ENCODE data around the gene CECR2. TPM values are rescaled to one million over a fixed set of nuclear protein-coding genes. Genes with fewer than 3 reads are reported as not detected.

Gene CECR2
- total RNA-seq, 1 experiment from 2014 or later, result 1.4 TPM

DNA sequence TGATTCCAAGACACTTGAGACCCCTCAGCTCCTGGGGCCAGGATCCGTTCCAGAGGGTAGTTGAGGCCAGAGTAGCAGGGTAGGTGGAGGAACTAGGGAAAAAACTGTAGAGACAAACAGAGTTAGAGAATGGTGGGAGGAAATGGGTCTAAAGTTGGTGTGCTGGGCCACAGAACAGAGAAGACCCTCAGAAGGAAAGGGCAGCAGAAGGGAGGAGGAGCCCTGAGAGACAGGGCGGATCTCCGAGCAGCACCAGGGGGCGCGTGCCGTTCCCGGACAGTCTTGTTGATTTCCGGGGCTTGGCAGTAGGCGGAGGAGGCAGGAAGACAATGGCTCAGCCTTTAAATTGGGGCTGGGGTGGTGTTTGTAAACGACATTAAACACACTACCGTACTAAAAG is 2.4 kb upstream of the CECR2 start:
- DNase-seq (ENCODE audit: extremely low read depth, low read depth), result no peak

DNA sequence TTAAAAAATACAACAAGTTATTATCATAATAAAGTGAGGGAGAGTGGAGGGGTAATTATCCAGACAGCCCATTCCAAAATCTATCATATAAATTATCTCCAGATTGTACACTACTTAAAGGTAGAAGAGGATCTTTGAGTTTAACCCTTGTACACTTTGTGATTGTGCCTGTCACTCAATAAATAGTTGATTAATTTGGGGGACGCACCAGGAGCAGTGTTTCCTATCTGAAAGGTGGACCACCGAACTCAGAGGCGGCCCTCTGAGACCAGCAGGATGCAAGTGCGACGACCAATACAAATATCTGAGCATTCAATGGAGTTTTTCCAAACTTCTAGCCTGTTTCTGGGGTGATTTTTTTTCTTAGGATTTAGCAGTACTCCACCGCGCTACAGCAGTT is 1.1 kb upstream of the CECR2 start:
- DNase-seq (ENCODE audit: extremely low read depth, low read depth), result no peak

DNA sequence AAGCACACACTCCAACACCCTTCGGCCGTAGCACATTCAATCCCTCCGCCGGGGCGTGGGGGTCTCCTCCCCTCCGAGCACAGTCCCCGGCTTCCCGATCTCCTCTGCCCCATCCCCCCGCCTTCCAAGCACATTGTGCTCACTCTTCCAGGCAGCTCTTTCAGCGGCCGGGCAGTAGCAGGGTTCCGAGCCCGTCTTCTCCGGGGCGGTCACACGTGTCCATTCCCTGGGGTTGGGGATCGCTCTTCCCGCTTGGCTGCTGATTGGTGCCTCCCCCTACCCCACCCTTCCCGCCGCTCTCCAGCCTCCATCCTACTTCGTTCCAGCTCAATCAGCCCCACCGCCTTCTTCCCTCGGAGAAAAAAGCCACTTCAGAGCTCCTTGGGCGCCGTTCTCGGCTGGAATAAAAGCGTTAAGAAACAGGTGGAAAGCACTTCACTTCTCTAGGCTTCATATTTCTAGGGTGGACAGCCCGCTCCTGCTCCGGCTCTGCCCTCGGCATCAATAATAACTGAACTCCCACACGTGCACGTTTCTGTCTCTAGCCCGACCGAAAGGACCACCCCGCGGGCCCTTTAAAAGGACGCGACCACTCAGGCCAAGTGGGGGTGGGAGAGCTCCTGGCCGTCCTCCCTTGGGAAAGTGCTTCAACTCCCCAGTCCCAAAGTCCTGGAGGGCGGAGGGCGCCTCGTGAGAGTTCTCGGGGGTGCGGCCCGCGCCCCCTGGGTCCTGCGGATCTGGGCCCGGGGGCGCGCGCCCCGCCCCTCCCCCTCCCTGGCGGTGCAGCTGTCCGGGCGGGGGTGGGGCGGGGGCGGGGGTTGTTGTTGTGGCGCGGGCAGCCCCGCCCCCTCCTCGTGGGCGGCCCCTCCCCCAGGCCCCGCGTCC is 464 bp upstream of the CECR2 start:
- no peak for DNase-seq (ENCODE audit: extremely low read depth, low read depth)

DNA sequence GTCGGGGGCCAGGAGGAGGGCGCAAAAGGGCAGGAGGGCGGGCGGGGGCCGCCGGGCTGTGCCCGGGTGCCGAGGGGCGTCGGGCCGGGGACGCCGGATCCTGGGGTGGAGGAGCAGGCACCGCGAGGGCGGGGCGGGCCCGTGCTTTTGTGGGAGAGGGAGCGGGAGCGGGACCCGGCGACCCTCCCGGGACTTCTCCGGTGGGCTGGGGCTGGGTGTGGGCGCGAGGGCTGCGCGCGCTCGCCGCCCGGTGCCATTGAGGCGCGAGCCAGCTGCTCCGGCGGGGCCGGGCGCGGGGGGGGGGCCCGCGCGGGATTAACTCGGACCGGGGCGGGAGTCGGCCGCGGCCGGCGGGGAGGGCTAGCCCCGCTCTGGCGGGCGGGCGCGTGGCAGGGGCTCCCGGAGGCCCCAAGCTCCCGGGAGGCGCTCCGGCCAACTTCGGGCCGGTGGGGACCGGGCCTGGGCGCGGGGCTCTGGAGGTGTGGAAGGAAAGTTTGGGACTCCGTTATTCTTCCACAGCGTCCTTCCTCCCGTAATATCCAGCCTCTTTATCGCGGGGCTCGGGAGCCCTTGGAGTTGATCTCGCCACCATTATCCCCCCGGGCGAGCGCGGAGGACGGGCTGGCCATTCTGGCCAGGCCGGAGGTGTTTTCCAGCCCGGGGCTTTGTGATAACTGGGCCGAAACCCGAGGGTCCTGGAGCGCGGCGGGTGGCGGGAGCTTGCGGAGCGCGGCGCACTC is 936 bp downstream of the CECR2 start:
- no peak for DNase-seq (ENCODE audit: extremely low read depth, low read depth)

DNA sequence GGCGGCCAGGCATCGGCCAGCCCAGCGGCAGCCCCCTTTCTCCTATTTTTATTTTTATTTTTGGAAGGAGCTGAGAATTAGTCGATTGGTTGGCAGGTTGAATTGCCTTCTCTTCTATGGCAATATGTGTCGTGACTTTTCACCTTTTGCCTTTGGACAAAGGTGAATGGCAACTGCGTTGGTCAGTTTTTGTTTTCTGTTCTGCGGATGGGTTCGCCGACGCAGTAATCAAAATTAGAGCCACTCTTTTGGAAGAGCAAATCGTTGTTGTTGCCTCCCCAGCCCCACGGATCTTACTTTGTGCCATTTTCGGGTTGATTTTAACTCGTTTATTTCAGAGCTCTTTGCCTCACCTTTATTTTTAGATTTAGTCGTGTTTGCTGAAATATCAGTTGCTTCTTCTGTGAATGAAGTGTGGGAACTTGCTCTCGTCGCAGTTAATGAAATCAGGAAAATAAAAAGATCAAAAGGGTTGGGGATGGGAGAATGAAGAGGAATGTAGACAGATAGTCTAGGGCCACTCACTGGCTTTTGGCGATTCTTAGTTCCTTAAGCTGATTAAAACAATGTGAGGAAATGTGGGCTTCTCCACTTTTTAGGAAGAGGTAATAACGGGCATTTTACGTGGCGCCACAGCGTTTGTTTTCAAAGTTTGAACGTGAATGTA is 1.6 kb downstream of the CECR2 start:
- no peak for DNase-seq (ENCODE audit: extremely low read depth, low read depth)

DNA sequence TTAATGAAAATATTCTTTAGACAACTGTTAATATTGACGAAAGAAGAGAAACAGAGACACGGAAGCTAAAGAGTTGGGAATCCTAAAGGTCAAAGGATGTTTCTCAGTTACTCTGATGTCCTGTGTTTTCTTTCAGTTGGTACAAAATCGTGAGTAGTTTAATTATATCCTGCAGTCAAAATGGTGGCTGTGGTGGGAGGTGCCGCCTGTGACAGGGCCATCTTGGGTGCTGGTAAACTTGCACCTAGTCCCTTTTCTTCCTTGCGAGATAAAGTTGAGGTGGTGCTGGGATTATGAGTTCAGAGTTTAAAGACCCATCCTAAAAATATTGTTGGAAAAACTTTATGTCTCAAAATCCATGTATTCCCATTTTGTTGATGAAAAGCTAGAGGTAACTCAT is 2.2 kb downstream of the CECR2 start:
- no peak for DNase-seq (ENCODE audit: extremely low read depth, low read depth)

DNA sequence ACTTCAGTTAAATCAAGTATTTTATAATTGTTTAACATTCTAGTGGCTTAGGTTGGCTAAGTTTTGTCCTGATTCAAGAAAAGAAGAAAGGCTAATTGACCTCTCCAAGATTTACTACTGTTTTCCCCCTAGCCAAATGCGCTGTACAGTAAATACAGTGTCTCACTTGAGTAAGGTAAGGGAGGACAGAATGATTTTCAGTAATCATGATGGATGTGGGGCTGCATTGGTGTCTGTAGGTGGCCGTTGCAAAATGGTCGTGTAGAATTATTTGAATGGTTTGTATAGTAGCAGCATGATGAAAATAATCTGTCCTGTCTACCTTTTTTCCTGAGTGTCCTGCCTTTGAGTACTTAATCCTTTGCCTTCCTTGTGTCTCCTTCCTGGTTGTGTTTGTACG is 4.6 kb downstream of the CECR2 start:
- no peak for DNase-seq (ENCODE audit: extremely low read depth, low read depth)

DNA sequence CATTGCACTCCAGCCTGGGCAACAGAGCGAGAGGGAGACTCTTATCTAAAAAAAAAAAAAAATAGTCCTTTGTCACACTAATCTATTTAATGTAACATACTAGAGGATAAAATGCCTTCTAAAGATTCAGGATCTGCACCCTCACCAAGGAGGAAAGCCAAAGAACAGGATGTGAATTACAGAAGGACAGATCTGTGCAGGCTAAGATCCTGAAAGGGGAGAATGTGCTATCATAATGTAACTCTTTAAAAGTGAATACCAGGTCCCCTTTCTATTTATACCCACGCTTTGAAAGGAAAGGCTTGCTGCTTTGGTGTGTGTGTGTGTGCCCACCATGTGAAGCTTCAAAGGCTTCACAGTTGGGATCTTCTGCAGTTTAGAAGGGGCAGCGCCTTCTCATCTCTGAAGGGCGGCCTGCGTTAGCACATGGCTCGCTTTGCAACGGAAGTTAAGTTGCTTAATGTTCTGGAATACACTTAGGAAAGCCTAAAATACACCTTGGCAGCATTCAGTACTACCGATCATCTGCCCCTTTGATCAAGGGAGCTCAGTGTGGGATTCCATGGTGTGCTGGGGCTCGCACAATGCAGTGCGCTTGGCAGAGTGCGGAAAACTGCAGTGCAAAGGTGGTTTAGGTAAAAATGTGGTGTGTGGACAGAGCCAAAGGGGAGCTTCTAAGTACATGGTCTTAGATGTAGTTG is 6.8 kb downstream of the CECR2 start:
- no peak for DNase-seq (ENCODE audit: extremely low read depth, low read depth)

DNA sequence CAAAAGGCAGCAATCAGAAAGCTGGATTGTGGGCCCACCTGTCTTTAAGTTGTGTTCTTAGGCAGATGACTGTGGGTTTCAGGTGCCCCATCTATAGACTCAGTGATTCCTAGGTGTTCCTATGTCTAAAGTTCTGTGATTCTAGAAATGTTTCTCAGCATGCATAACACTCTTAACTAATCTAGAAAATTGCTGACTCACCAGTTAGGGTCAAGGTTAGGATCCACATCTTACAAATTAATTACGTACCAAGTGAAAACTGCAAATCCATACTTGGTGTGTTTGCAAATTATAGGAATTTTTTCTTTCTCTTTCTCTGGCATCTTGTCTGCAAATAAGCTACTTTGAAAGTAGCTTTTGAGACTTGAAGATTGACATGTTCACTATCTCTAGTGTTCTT is 7.7 kb downstream of the CECR2 start:
- DNase-seq (ENCODE audit: extremely low read depth, low read depth), result no peak

DNA sequence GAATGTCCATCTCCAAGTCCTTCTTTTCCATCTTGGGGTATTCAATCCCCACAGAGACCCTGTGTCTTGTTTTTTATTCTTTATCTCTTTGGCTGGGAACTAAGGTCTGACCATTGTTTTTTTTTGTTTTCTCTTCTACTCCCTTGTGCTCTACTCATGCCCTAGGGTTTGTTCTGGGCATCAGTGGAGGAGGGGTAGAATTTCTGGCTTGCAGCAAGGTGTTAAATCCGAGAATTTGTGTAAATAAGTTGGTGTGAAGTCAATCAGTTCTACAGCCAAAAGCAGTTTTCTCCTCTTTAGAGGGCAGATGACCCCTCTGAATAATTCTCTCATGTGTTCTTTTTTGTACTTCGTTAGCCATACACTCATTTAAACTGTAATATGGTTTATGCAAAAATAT is 10.7 kb downstream of the CECR2 start:
- no peak for DNase-seq (ENCODE audit: extremely low read depth, low read depth)

DNA sequence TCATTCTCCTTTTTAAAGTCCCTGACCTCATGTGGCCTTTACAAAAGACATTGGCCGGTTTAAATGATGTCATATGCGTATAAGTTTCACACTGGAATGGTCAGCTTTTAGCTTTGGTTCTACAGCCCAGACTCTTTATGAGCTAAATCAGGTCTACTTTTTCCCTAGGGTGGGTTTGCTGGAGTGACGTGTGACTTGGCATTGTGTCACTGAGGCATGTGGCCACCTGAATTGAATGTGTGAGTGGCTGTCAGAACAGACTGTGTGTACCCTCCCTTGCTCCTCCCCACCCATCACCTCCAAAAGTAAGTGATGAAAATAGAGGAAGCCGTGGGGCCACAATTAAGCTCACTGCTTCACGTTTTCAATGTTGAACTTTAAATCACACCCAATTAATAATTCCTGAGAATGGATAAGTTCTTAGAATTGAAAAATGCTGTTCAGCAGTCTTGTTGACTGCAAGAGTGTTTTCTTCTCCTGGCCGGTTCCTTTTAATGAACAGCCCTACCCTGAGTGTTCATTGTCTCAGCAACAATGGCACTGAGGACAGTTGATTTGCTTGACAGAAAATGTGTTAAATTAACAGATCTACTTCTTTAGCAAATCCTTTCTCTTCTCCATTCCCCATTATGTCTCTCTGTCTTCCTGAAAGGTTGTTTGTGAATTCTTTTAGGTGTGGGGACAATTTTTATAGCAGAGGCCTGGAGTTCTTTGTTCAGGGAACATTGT is 11.3 kb downstream of the CECR2 start:
- no peak for DNase-seq (ENCODE audit: extremely low read depth, low read depth)

DNA sequence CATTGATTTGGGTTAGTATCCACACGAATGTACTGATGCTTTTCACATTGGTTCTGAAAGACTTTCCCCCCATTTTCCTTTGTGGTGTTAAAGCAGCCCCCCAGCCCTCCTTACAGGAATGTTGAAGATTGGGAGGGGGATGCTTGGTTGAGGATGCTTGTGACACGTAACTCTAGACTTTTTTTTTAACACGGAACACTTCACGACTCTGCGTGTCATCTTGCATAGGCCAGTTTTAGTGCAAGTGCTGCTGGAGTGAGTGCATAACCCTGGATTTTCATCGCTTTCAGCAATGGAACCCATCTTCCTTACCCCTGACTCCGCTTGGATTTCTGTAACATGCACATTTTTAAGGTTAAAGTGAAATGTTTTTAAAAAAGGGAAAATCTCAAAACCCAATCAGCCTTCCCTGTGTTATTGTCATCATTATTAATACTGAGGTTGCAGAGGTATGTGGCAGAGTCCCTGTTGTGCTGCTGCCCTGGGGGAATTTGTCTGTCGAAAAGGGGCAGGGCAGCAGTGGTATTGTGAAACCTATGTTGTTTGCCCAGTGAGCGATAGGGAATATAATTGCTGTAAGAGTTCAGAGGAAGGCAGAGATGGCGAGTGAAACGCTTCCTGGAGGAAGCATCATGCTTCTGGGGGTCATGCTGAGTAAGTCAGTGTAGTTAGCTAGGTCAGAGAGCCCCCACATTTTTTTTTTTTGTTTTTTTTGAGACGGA is 12.1 kb downstream of the CECR2 start:
- no peak for DNase-seq (ENCODE audit: extremely low read depth, low read depth)

DNA sequence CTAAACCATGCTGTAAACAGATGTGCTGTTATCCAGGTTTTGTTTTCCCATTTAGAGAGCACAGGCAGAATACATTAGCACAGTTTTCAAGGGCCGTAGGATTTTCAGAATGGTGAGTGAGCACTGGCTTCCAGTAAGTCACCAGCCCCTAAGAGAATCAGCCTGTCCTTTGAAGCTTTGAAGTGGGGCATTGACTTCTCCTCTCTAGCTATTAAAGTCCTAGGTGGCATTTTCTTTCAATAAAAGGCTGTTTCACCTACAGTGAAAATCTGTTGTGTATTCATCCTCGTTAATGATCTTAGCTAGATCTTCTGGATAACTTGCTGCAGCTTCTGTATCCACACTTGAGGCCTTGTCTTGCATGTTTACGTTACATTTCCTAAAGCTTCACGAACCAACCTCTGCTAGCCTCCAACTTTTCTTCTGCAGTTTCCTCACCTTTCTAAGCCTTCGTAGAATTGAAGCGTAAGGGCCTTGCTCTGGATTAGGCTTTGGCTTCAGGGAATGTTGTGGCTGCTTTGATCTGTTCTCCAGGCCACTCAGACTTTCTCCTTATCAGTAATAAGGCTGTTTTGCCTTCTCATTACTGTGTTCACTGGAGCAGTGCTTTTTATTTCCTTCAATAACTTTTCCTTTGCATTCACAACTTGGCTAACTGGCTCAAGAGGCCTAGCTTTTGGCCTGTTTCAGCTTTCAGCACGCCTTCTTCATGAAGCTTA is 15.5 kb downstream of the CECR2 start:
- no peak for DNase-seq (ENCODE audit: extremely low read depth, low read depth)

DNA sequence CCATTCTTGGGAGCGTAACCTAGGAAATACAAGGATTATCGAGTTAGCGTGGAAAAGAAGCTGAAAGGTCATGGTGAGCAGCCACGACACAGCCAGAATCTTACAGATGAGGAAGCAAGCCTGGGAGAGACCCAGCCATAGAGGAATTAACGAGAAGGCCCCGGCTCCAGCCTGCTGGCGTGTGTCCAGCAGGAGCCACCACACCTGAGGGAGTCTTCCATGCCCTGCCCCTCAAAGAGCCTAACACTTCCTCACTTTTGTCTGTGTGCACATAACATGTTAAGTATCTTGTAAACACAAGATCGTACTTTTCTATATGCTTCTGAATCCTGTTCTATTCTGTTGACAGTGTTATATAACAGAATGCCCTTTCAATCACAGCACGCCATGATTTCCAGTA is 18.1 kb downstream of the CECR2 start:
- no peak for DNase-seq (ENCODE audit: extremely low read depth, low read depth)

DNA sequence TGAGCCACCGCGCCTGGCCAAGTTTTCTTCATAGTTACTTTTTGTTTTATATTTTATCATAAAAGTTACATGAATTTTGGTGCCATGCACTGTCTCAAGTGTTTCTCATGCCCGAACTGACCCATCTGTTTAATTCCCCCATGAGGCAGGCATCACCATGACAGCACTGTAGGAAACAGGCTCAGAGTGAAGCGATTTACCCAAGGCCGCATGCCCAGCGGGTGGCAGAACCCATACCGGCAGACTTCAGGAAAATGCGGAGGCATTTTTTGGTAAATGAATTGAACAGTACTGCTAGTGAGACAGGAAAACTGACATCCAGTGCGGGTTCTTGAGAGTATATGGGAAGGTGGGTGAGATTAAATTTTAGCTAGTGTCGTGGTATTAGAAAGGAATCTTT is 19.0 kb downstream of the CECR2 start:
- no peak for DNase-seq (ENCODE audit: extremely low read depth, low read depth)

DNA sequence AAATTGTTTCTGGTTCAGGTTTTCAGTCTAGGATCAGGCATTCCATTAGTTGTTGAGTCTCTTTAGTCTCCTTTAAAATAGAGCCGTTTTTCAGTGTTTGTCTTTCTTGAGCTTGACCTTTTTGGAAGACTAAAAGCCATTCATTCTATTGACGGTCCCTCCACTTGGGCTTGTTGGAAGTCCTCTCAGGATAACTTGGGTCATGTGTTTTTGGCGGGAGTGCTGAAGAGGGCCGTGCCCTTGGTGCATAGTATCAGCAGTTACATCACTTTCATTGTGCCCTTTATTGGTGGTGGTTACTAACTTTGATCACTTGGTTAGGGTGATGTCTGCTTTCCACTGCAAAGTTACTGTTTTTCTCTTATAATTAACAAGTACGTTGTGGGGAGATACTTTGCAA is 20.8 kb downstream of the CECR2 start:
- no peak for DNase-seq (ENCODE audit: extremely low read depth, low read depth)

DNA sequence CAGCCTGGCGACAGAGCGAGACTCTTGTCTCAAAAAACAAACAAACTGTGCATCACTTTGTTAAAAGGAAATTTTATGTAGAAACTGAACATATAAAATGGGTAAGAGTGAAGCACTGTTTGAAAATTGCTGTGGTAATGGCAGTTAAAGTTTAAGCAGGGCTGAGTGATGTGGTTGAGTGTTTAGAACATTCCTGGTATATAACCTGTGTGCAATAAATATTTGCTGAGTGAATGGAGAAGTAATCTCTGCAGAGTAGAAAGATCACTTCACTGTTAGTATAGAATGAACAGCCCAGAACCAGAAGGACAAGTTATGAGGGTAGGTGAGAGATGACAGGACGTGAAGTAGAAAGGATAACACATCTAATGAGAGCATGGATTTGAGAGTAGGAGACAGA is 27.3 kb downstream of the CECR2 start:
- DNase-seq (ENCODE audit: extremely low read depth, low read depth), result no peak

DNA sequence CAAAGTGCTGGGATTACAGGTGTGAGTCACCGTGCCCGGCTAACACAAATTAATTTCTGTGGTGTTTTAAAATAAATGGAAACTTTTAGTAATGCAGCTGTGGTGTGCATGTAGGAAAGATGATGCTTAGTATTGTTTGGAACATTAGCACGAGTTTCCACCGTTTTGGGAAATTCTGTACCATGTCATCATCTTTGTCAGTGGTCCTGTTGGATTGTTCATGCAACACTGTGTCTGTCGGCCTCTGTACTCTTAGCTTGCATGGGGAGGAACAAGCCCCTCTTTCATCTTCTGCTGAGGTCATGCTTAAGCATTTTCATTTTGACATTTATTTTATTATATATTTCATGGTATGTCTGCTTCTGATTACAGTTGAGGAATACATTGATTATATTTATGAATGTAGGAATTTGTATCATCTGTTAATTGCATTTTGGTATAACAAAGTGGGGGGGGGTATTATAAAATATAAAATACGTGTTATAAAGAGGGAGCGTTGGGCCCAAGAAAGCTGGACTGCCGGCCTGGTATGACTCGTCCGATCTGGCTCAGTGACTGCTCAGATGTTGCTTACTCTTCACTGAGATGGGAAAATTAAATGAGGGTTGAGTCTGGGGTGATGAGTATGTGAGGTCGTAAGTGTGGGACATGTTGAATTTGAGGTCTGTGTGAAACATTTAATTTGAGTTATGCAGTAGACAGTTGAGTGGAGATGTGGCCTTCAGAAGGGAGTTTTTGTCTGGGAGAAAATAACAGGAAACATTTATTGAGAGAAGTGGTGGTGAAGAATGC is 28.7 kb downstream of the CECR2 start:
- DNase-seq (ENCODE audit: extremely low read depth, low read depth), result no peak
